Hematopoietic multipotent progenitor cell treated with erythropoietin and hydrocortisone succinate and interleukin-3 and kit ligand, for 17 days (in vitro differentiated cells): Measurements from ENCODE around the gene IL37.
"Not testable (repeated sequence)": the region's sequence is repeated elsewhere in the genome, so short reads cannot be mapped to it uniquely, and the experiment has no call there.

Source experiments
- DNase-seq: peaks from one replicate; pipeline ENCODE4 v3.0.0-alpha.2; 2015; ENCODE audit warnings: low spot score

IL37 gene

DNA sequence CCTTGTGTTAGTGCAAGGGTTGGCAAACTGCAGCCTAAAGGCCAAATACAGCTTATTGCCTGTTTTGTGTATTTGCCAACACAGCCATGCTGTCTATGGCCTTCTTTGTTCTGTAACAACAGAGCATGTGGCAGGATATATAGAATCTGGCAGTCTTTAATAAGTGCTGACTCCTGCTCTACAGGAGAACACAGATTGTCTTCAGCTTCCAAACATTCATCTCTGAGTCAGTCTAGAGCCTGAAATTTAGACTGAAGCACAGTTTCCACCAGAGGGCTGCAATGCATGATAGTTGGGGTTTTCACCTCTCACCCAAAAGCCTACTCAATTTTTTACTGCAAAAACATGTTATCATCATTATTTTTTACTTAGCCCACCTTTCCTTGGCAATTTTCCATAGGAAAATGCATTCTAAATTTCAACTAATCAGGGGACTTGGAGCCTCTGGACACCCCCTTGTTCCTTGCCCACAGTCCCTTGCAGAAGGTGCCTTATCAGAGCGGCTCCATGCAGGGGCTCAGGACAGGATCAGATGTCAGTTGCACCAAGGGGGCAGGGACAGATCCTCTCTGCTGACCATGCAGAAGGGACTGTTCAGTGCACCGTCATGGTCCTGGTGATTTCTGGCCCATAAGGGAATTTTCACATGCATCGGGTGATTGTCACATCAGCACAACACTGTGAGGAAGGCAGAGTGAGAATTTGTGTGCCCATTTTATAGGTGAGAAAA lies 12.4 kb downstream of the IL37 start:
- DNase-seq = no peak

DNA sequence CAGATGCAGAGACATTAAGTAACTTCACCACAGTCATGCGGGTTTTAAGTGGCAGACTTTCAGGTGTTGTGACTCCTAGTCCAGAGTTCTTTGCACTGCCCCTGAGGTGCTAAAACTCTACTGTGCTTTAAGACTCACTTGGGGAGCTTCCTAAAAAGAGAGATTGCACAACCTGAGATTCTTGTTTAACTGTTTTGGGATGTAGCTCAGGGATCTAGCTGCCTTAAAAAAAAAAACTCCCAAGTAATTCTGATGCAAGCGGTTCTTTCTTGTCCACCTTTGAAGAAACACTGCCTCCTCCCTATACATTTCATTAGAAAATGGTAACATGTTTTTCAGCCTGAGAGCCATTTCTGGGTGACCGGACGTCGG lies 13.0 kb downstream of the IL37 start:
- DNase-seq = no peak

DNA sequence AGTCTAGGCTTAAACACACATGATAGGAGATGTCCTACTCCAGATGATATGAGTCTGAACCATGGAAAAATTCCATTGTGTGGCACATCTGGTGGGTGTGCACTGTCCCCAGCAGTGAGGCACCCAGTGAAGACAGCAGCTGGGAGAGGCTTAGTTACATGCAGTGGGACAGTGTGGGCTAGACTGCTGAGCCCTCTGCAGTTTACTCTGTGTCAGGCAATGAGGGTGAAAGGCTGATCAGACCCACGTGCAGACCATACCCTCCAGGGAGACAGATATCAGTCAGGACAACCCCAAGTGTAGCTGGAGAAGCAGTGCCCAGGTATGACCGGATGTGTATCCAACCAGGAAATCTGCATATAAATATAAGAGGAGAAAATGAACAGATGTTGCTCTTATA lies 13.4 kb downstream of the IL37 start:
- no peak for DNase-seq

DNA sequence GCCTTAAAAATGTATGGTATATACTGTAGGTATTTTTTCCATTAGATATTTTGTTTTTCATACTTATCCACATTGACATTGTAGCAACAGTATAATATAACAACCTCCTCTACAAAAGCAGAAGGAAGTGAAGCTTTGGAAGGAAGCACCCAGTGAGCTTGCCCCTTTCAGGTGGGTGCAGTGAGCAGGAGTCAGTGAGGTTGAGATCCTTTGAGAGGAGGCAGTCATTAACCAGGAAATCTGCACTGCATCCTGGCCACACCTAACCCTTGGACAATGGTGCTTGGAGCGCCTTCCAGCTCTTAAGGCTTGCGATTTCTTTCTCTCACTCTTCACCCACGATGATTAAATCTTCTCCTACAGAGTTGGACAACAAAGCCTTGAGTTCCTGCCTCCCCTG lies 13.9 kb downstream of the IL37 start:
- DNase-seq = no peak

DNA sequence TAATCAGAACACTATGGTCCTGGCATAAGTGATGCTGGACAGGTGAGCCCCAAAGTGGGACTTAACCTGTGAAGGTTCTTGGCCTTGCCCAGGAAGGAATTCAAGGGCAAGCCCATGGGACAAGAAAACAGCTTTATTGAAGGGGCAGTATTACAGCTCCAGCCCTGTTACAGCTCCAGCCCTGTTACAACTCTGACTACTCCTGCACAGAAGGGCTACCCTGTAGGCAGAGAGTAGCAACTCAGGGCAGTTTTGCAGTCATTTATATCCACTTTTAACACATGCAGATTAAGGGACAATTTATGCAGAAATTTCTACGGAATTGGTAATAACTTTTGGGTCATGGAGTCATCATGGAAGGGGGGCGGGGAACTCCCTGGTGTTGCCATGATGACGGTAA lies 15.7 kb downstream of the IL37 start:
- no peak for DNase-seq

DNA sequence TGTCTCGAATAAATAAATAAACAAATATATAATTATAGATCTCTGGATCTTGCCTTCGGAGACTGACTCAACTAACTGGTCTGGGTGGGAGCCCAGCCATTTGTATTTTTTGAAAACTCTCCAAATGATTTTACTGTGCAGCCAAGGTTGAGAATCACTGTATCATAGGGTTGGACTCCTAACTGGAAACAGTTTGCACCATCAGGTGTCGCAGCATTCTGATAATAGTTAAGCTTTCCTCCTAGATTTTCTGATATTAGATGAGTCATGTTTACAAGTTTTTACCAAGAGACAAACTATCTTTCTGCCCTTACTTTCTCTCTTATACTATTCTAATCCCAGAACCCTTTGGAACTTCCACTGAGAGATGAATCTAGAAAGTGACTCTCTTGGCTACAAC lies 16.8 kb downstream of the IL37 start:
- DNase-seq = no peak

DNA sequence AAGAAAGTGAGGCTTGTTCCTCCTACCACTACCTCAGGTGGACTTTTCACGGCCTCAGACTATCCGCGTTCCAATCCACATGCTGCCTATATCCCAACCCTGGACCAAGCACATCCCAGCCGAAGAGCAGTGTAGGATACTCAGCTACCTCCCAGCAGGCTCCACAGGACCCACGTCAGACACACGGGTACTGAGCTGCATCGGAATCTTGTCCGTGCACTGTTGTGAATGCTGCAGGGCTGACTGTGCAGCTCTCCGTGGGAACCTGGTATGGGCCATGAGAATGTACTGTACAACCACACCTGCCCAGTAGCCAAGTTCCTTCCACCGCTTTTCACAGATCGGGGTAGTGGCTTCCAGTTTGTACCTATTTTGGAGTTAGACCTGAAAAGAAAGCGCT lies 22.3 kb downstream of the IL37 start:
- no peak for DNase-seq

DNA sequence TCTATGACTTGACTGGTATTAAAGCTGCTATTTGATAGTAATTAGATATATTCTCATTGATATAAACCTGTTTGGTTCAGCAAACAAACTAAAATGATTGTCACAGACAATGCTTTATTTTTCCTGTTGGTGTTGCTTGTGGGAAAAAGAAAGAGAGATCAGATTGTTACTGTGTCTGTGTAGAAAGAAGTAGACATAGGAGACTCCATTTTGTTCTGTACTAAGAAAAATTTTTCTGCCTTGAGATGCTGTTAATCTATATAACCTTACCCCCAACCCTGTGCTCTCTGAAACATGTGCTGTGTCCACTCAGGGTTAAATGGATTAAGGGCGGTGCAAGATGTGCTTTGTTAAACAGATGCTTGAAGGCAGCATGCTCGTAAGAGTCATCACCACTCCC lies 23.2 kb downstream of the IL37 start:
- not testable (repeated sequence) for DNase-seq

DNA sequence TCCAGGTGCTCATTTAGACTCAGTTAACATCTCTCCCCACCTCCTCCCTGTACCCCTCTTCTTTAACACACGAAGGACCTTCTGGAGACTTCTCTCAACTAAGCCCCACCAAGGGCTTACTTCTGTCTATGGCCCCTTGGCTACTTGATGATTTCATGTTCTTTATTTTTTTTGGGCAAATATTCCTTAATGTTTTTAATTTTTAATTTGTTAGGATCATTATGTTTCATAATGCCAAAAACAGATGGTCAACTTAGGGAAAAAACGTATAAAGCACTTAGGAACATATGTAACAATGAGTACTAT lies 25.9 kb downstream of the IL37 start:
- no peak for DNase-seq

DNA sequence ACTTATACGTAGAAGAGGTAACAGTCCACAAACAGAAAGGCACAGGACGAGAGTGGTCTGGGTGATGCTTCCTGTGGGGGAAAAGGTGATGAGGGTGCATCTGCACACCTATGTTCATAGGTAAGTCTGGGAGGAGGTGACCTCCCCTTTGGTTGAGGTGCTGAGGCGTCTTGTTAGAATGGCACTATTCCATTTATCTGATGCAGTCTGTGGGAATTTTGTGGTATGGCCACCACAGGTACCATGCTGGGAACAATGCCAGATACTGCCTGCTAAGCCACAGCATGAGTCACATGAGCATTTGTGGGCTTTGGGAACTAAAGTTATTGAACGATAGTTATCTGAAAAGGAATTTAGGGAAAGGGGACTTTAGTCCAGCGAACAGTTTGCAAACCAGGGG lies 27.9 kb downstream of the IL37 start:
- DNase-seq = no peak

DNA sequence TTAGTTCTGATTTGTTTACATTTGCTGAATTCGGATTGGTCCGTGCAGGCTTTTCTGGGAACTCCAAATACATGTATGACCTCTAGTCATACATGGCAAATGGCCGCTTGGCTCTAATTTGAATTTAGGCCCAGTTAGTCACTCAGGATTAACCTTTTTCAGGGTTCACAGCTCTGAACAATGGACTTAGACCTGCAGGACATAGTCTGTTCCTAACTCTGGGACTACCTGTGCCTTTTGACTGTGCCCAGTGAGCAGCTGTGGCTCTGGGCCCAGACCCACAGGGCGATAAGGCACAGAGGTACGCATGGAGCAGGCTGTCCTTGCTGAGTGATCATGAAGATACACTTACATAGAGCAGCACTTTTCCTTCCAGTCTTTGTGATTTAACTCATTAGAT lies 28.5 kb downstream of the IL37 start:
- DNase-seq = no peak

DNA sequence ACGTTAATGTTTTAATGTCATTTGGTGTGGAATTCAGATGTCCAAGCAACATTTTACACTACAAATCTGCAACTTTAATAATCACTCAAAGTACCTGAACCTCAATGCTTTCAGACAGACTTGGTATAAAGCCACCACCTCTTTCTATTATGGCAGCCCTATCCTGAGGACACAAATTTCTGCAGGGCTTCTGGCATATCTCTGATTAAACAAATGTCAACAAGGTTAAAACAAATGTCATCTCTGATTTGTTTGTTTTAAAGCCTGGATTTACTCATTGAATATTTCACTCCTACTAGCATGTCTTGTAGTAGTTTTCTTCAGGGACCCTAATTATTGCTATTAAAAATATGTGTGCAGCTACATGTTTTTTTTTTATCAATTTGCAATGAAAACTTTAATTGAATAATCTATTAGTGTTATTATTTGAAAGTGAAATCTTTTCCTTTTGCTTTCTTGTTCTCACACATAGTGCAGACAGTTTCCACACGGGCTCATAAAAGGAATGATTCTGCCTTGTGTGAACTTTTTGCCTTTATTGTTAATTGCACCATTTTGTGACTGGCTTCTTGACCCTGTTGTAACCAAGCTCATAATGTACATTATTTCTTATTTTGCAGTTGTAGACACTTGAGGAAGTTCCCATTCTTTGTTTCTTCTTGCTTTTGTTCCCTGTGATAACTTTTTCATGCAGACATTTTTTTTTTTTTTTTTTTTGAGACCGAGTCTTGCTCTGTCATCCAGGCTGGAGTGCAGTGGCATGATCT lies 30.1 kb downstream of the IL37 start:
- DNase-seq = no peak

DNA sequence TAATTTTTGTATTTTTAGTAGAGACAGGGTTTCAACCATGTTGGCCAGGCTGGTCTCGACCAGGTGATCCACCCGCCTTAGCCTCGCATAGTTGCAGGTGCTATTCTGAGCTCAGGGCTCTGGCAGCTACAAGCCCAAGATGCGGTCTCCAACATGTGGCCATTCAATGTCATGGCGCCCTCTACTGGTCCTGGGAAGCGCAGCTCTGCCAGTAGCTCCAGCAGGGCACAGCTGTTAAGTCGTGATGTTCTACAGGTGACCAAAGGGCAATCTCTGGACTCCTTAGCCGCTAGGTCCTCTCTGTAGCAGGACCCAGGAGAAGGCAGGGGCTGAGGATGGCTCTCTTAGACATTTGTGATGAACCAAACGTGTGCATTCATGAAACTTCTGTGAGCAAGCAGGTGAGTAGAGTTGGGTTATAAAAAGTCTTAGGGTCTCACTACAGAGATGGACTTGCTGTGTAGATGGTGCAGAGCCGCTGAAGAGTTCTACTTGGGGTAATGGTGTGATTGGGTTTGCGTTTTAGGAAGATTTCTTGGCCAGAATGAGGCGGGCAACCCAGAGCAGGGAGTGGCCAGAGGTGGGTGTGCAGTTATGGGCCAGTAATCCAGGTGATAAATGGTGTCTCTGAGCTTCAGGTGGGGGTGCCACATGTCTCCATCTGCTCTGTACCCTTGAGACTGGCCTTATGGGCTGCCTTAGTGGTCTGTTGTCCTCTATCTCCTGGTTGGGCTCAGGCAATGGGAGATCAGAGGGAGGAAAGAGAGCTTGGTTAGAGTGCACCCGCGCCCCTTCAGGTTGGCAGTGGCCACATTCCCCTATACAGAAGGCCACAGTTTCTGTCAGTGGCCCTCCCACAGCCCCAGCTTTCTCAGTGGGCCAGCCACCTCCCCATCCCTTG lies 31.0 kb downstream of the IL37 start:
- peak; percentile 42 for DNase-seq

DNA sequence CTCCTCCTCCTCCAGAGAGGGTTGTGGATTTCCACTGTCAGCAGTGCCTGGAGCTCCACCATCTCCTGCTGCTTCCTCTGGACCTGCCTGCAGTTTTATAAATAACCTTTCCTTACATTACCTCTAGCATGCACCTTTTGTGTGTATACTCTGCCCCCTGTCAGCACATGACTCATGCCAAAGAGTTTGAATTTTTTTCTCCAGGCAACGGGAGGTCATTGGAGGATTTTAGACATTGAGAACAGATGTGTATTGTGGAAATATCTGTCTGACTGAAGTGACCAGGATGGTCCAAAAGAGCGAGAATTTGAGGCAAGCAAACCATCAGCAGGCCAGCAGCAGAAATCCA lies 31.7 kb downstream of the IL37 start:
- DNase-seq = no peak

DNA sequence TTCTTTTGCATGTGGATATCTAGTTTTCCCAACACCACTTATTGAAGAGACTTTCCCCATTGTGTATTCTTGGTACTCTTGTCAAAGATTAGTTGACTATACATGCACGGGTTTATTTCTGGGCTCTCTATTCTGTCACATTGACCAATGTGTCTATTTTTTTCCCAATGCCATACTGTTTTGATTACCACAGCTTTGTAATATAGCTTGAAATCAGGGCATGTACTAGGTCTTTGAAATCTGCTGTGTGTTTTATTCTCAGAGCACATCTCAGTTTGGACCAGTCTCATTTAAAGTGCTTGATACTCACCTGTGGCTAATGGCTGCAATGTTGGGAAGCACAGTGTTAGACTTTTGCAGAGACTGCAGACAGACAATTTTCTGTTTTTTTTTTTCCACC lies 34.0 kb downstream of the IL37 start:
- DNase-seq = no peak

DNA sequence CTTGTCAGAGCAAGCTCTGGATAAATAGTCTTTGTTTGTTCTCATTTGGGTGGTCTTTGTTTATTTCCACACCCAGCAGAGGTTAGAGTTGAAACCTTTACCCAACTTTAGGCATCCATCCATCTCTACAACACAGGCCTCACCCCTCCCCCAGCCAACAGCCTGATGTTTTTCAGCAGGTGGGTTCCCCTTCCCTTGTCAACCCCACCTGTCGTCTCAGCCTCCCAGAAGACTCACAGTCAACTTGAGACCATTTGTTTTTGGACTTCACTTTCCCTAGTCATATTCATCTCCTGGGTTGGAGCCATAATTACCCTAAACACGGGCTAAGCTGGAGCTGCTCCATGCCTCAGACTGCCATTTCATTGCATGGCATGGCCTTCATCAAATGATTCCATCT lies 35.1 kb downstream of the IL37 start:
- no peak for DNase-seq

DNA sequence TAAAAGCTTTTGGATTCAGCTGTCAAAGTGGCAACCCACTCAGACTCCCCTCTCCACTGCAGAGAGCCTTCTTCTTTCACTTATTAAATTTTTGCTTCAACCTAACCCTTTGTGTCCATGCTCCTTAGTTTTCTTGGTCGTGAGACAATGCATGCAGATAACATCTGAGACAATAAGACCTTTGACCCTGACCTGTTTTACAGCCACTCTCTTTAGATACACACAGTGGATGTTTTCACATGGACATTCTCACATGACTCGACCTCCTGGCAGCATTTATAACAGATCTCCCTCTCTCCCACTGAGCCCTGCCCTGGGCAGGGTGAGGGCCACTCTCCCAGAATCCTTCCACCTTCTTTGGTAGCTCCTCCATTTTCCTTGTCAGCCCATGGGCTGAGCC lies 36.4 kb downstream of the IL37 start:
- DNase-seq = no peak

DNA sequence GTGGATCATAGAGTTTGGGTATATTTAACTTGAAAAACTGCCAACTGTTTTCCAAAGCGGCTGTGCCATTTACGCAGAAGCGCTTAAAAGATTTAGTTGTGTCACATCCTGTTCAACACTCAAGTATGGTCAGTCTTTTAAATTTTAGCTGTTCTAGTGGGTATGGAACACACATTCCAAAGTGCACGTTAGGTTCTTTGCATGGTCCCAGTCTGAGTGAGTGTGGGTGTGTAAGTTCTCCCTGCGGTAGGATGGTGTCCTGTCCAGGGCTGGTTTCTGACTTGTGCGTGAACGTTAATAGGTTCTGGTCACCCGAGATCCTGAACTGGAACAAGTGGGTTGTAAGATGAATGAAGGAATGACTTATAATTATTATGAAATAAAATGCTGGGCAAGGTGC lies 38.5 kb downstream of the IL37 start:
- no peak for DNase-seq

DNA sequence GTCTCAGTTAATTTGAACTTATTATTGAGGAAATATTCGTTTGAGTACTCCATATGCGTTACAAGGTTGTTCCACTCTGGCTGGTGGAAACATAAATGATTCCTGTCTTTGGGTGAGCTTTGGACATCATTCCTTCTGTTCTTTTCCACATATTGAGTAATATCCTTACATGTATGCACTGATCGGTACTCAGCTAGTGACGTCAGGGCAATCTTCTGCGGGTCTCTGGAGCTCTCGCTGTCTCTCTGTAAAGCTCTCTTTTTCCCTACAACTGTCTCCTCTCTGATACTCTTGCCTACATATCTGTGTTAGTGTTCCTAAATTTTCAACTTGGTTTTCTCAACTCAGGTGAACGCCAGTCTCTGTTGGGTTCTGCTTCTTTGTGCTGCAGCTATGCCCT lies 43.4 kb downstream of the IL37 start:
- no peak for DNase-seq

DNA sequence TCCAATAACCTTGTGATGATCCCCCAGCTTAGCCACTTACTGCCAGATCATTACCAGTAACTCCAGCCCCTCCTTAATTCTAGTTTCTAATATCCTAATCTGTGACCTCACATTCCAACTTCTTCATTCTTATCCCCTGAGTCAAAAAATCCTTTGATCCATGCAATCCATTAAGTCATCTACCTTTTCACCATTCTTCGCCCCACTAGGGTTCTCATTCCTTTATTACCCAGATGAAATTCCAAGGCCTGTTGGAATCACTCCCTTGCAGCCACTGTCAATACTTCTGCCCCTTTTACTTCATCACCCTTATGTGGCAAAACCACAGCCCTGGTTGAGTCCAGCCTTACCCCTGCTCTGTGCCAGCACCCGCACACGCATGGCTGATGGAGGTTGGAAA lies 46.5 kb downstream of the IL37 start:
- DNase-seq = no peak

DNA sequence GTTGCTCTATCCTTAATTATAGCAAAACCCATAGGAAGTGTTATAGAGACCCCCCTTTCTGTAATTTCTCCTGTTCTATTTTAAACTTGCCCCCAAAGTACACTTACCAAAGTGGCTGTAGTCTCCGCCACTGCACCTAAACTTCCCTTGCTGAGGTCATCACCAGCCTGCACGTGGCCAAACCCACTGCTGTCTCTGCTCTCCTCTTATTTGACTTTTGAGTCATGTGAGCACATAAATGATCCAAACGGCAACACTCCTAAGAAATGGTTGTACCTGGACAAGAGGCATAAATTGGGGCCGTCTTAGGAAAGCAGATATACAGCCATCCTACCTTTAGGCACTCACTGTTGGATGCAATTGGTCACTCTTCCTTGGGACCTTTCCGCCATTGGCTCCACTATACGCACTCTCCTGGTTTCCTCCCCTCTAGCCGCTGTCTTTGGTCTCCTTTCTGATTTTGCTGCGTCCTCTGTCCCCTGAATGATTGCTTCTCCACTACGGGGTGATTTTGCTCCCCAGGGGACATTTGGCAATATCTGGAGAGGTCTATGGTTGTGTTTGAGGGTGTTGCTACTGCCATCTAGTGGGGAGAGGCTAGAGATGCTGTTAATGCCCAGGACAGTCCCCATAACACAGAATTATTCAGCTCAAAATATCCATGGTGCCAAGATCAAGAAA lies 47.6 kb downstream of the IL37 start:
- DNase-seq = peak; percentile 54

DNA sequence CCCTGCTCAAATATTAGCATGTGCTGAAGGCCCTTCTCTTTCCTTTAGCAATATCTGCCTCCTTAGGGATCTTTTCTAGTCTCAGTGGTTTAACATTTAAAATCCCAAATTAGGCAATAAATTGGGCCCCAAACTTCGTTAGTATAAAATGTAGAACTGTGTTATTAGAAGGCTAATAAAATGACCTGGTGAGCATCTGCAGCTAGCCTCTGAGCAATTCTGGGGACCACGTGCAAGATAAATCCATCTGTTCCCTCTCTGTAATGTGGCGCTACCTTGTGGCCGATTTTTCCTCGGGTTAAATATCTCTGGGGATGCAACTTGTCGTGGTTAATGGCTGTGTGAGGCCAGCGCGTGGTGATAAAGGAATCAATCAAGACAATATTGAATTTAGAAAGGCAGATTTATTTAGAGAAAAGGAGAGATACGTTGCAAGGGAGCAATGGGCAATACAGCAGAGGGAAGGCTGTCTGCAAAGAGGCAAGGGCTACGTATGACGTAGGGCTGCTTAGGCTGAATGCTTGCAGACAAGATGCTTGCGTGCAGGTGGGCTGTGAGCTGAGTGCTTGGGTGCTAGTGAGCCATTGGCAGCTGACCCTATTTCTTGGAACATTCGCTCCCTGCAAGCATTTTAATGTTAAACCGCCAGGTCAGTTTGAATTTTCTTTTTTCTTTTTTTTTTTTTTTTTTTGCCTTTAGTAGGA lies 48.3 kb downstream of the IL37 start:
- DNase-seq = no peak
